Cardiac fibroblast (primary cell): ENCODE results near the gene SFXN5.
A peak's percentile ranks its signal among the peaks of the same experiment; 100 is the strongest.

ENCODE experiments used
- DNase-seq, 2 donors: peaks; one replicate each; pipeline versions ENCODE4 v3.0.0 to v3.0.0-alpha.2; 2010; ENCODE audit warnings: low read depth in 2 of 2
- H3K4me3 ChIP-seq, 2 donors: replicated peaks in 1 of 2; 1 replicate in 1 of 2; 2 replicates in 1 of 2; pipeline ENCODE4 v1.5.1; 2011; ENCODE audit warnings: low read depth in 2 of 2, low read length in 2 of 2, mild to moderate bottlenecking in 2 of 2, moderate library complexity in 1 of 2
- CTCF ChIP-seq: IDR thresholded peaks from one replicate; pipeline ENCODE4 v1.5.1; 2011; ENCODE audit warnings: low read depth, mild to moderate bottlenecking, low read length, inconsistent platforms

Gene SFXN5

GRCh38 chr2:73054980-73055379 is 16.5 kb downstream of the SFXN5 start:
- H3K4me3 ChIP-seq, result no peak overlapping the region
- no peak for TF ChIP-seq CTCF

GRCh38 chr2:73053316-73054114 is 18.0 kb downstream of the SFXN5 start:
- no peak overlapping the region for H3K4me3 ChIP-seq
- no peak for TF ChIP-seq CTCF
- DNase-seq, result peak; percentile 35 to 38

More at GRCh38 chr2:73054980-73055379, 16.5 kb downstream of the SFXN5 start:
- no peak for DNase-seq

- no peak overlapping the region for H3K4me3 ChIP-seq
- no peak for DNase-seq
- TF ChIP-seq CTCF, result no peak
Measured at GRCh38 chr2:73050121-73050545, 21.4 kb downstream of the SFXN5 start.

GRCh38 chr2:73043929-73044832 is 27.3 kb downstream of the SFXN5 start:
- no peak for DNase-seq
- no peak for TF ChIP-seq CTCF
- no peak overlapping the region for H3K4me3 ChIP-seq

GRCh38 chr2:73043276-73043675 is 28.2 kb downstream of the SFXN5 start:
- no peak for TF ChIP-seq CTCF
- DNase-seq, result no peak
- H3K4me3 ChIP-seq, result no peak overlapping the region

GRCh38 chr2:73037947-73038585 is 33.4 kb downstream of the SFXN5 start:
- no peak for DNase-seq
- TF ChIP-seq CTCF, result no peak
- no peak overlapping the region for H3K4me3 ChIP-seq
